ENCODE data around the gene MRPL46.

DNA sequence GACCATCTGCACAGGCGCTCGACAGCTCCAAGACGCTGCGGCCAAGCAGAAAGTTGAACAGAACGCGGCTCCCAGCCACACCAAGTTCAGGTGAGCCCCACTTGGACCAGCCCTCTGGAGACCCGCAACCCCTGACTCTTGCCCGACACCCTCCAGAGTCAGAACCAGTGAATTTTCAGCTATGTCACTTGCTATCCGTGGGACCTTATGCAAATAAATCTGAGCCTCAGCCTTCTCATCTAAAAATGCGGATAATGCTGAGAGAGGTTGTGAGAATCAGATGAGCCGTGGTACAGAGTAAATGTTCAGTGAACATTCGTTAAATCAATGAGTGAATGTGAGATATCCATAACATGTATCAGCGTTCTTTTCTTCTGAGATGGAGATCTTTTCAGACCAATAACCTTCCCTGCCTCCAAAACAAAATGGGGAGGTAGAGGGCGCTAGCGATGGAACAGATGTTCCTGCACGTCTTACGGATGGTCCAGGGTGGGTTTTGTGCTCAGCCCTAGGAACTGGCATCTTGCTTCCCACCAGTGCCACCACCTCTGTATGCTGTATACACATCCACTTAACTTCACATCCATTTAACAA lies 844 bp upstream of the MRPL46 start:
- TF ChIP-seq, protein P1, sequence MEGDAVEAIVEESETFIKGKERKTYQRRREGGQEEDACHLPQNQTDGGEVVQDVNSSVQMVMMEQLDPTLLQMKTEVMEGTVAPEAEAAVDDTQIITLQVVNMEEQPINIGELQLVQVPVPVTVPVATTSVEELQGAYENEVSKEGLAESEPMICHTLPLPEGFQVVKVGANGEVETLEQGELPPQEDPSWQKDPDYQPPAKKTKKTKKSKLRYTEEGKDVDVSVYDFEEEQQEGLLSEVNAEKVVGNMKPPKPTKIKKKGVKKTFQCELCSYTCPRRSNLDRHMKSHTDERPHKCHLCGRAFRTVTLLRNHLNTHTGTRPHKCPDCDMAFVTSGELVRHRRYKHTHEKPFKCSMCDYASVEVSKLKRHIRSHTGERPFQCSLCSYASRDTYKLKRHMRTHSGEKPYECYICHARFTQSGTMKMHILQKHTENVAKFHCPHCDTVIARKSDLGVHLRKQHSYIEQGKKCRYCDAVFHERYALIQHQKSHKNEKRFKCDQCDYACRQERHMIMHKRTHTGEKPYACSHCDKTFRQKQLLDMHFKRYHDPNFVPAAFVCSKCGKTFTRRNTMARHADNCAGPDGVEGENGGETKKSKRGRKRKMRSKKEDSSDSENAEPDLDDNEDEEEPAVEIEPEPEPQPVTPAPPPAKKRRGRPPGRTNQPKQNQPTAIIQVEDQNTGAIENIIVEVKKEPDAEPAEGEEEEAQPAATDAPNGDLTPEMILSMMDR (IDR thresholded peaks at IDR 0.05) = peak; percentile 38
- no peak for TF ChIP-seq EZH2phosphoT487 (IDR thresholded peaks at IDR 0.05)
- TF ChIP-seq EZH2 (IDR thresholded peaks at IDR 0.05) = no peak
